IMR-90 (cell line): ENCODE data around the gene MLKL. TPM values are rescaled to one million over a fixed set of nuclear protein-coding genes. Genes with fewer than 3 reads are reported as not detected.

Source experiments
- ATAC-seq: fragments of 200-7000 bp; cut with Tn5 transposase; 2 replicates; pipeline ENCODE4 v1.9.1; 2020; ENCODE audit warnings: low read depth, mild to moderate bottlenecking, moderate library complexity
- BruUV-seq: library from RNA; stranded (reverse); fragments of 400-500 nt; replicated peaks from 2 replicates; lab custom pipeline; 2021; lab: Mats Ljungman, UMichigan
- CTCF ChIA-PET: fragments of 300-600 bp; formaldehyde crosslinking; extraction: SDS; loops from one replicate; lab custom pipeline; 2021; ENCODE audit warnings: antibody characterized with exemption; lab: Yijun Ruan, JAX
- POLR2A ChIA-PET: fragments of 300-600 bp; sonication (Branson Sonifier 250); formaldehyde crosslinking; loops from one replicate; lab custom pipeline; 2022; ENCODE audit warnings: antibody characterized with exemption; ENCODE audit not compliant: unreplicated experiment; lab: Charles Lee
- DNase-seq: peaks from one replicate; pipeline ENCODE4 v3.0.0; 2013
- H2AFZ ChIP-seq: replicated peaks from 2 replicates; pipeline ENCODE3; 2013; ENCODE audit warnings: low read length, mild to moderate bottlenecking; ENCODE audit not compliant: poor library complexity
- H2AK5ac ChIP-seq: 2 replicates; pipeline ENCODE4 v1.6.1; 2013; ENCODE audit warnings: low read depth, low read length, inconsistent platforms
- H2AK9ac ChIP-seq: replicated peaks from 2 replicates; pipeline ENCODE3; 2013; ENCODE audit warnings: mild to moderate bottlenecking, low read depth, low read length, moderate library complexity; ENCODE audit not compliant: poor library complexity
- H2BK120ac ChIP-seq: 2 replicates; pipeline ENCODE4 v1.6.1; 2013; ENCODE audit warnings: low read depth, low read length, inconsistent platforms
- H2BK15ac ChIP-seq: 3 replicates; pipeline ENCODE4 v1.6.1; 2013; ENCODE audit warnings: low read depth, low read length, inconsistent platforms
- H2BK20ac ChIP-seq: 2 replicates; pipeline ENCODE4 v1.6.1; 2013; ENCODE audit warnings: low read depth, mild to moderate bottlenecking, inconsistent platforms, low read length, moderate library complexity
- H2BK5ac ChIP-seq: 2 replicates; pipeline ENCODE4 v1.6.1; 2013; ENCODE audit warnings: mild to moderate bottlenecking, low read depth, low read length, inconsistent platforms; ENCODE audit not compliant: poor library complexity, severe bottlenecking
- H3K14ac ChIP-seq: replicated peaks from 2 replicates; pipeline ENCODE4 v1.6.1; 2013; ENCODE audit warnings: low read depth, low read length, inconsistent platforms
- H3K18ac ChIP-seq: 2 replicates; pipeline ENCODE4 v1.6.1; 2013; ENCODE audit warnings: low read depth, low read length, control low read depth
- H3K23ac ChIP-seq: 2 replicates; pipeline ENCODE4 v1.6.1; 2013; ENCODE audit warnings: low read depth, low read length, inconsistent platforms
- H3K27ac ChIP-seq: 2 replicates; pipeline ENCODE4 v1.5.1; 2013; ENCODE audit warnings: mild to moderate bottlenecking, control low read depth, low read length; ENCODE audit not compliant: insufficient read depth
- H3K27me3 ChIP-seq: 2 replicates; pipeline ENCODE4 v1.6.1; 2013; ENCODE audit warnings: low read length; ENCODE audit not compliant: control insufficient read depth, insufficient read depth
- H3K36me3 ChIP-seq: 2 replicates; pipeline ENCODE4 v1.6.1; 2013; ENCODE audit warnings: low read length, mixed read lengths; ENCODE audit not compliant: control insufficient read depth, insufficient read depth
- H3K4ac ChIP-seq: 2 replicates; pipeline ENCODE4 v1.6.1; 2013; ENCODE audit warnings: low read depth, low read length, inconsistent platforms
- H3K4me1 ChIP-seq: 2 replicates; pipeline ENCODE4 v1.6.1; 2013; ENCODE audit warnings: low read length, mixed read lengths; ENCODE audit not compliant: control insufficient read depth, insufficient read depth
- H3K4me2 ChIP-seq: 2 replicates; pipeline ENCODE4 v1.6.1; 2013; ENCODE audit warnings: low read depth, mild to moderate bottlenecking, control low read depth, low read length, moderate library complexity
- H3K4me3 ChIP-seq: 2 replicates; pipeline ENCODE4 v1.5.1; 2013; ENCODE audit warnings: low read depth, mild to moderate bottlenecking, control low read depth, low read length, moderate library complexity; ENCODE audit not compliant: insufficient read depth
- H3K56ac ChIP-seq: 2 replicates; pipeline ENCODE4 v1.6.1; 2013; ENCODE audit warnings: low read length, inconsistent platforms; ENCODE audit not compliant: insufficient read depth; ENCODE audit errors: extremely low read depth
- H3K79me1 ChIP-seq, 2 experiments: 2 replicates each; pipeline ENCODE4 v1.6.1; 2013; ENCODE audit warnings: low read length in 2 of 2, inconsistent platforms in 1 of 2, low read depth in 1 of 2
- H3K9ac ChIP-seq: 2 replicates; pipeline ENCODE4 v1.6.1; 2013; ENCODE audit warnings: low read depth, low read length, control low read depth
- H3K9me1 ChIP-seq: 2 replicates; pipeline ENCODE4 v1.6.1; 2013; ENCODE audit warnings: low read length, inconsistent platforms; ENCODE audit not compliant: insufficient read depth
- H3K9me3 ChIP-seq: 2 replicates; pipeline ENCODE4 v1.6.1; 2013; ENCODE audit warnings: low read length; ENCODE audit not compliant: control insufficient read depth, insufficient read depth
- H4K20me1 ChIP-seq: 2 replicates; pipeline ENCODE4 v1.6.1; 2013; ENCODE audit warnings: low read length, inconsistent platforms; ENCODE audit not compliant: insufficient read depth
- H4K5ac ChIP-seq: 2 replicates; pipeline ENCODE4 v1.6.1; 2013; ENCODE audit warnings: mild to moderate bottlenecking, low read depth, low read length, control low read depth
- H4K8ac ChIP-seq, 2 experiments: 2 replicates each; pipeline ENCODE4 v1.6.1; 2013; ENCODE audit warnings: low read depth in 2 of 2, low read length in 2 of 2, control low read depth in 1 of 2, inconsistent platforms in 1 of 2
- H4K91ac ChIP-seq: 2 replicates; pipeline ENCODE4 v1.6.1; 2013; ENCODE audit warnings: low read depth, low read length, inconsistent platforms; ENCODE audit not compliant: insufficient read depth
- RCOR1 ChIP-seq: IDR thresholded peaks from 2 replicates; pipeline ENCODE4 v1.6.1; 2012; ENCODE audit warnings: mild to moderate bottlenecking, low read length, improper control_type of control experiment; ENCODE audit not compliant: insufficient replicate concordance
- RFX5 ChIP-seq: IDR thresholded peaks from 2 replicates; pipeline ENCODE4 v1.8.0; 2012; ENCODE audit warnings: low read depth, mild to moderate bottlenecking, low read length, moderate library complexity
- SMC3 ChIP-seq: fragments of 150-350 bp; IDR thresholded peaks from 2 replicates; pipeline ENCODE4 v1.6.1; 2016; ENCODE audit warnings: low read depth, mild to moderate bottlenecking, antibody characterized with exemption, low read length, moderate library complexity
- WGBS, 2 experiments: methylation state at CpG; one replicate each; pipeline versions ENCODE4 v1.1.5 to v1.1.7; 2013; ENCODE audit warnings: missing lambda C conversion rate in 2 of 2; ENCODE audit not compliant: insufficient read length in 1 of 2; ENCODE audit errors: extremely low coverage in 2 of 2; 5-methylcytosine and 5-hydroxymethylcytosine counted together
- dilution Hi-C: fragments of 300-500 bp; cut with HindIII; formaldehyde crosslinking; loops from one replicate; pipeline ENCODE4 v1.14.3; 2018; ENCODE audit warnings: low sequenced_read_pairs; ENCODE audit not compliant: unreplicated experiment
- in situ Hi-C: fragments of 300-500 bp; cut with MboI; formaldehyde crosslinking; loops from 3 replicates; pipeline ENCODE4 v1.14.3; 2019; ENCODE audit warnings: low sequenced_read_pairs, inconsistent platforms, mixed read lengths
- intact Hi-C: fragments of 100-400 bp; cut with micrococcal nuclease; formaldehyde crosslinking; loops from 2 replicates; pipeline ENCODE4 v1.10.0; 2022
- polyA plus RNA-seq, 3 experiments: library from polyadenylated mRNA; depleted of rRNA; stranded (reverse); fragments of >200 nt; gene quantifications; 2 replicates each; pipeline ENCODE4 v1.2.3, GENCODE V29; 2012; ENCODE audit warnings: low replicate concordance in 1 of 3
- total RNA-seq: library from RNA; depleted of rRNA; stranded (reverse); fragments of >200 nt; gene quantifications from 2 replicates; pipeline ENCODE4 v1.2.3, GENCODE V29; 2012

The MLKL gene
- total and polyA plus RNA-seq, 2 of the 4 experiments (the other 2 are of a cell fraction), result 3.6 to 4.5 TPM

DNA sequence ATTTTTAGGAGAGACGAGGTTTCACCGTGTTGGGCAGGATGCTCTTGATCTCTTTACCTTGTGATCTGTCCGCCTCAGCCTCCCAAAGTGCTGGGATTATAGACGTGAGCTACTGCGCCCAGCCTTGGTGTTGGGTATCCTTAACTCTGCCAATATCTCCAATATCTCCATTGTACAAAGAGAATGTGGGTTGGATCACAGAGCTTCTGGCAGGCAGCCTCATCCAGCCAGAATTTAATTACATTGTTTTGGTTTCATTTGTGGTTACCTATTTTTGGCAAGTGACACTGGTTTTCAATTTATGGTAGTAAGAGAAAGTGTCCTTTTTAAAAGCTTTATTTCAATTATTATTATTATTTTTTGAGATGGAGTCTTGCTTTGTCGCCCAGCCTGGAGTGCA, 20.0 kb downstream of the MLKL start:
- H3K4me3 ChIP-seq, result no peak overlapping the region
- ChIA-PET POLR2A (no interaction called here), CTCF (no interaction called here)
- no peak overlapping the region for H2BK120ac ChIP-seq
- H4K20me1 ChIP-seq, result no peaks in the 10 kb centered on the region
- H3K14ac ChIP-seq, result no peak overlapping the region
- no peak for DNase-seq
- no peak overlapping the region for H3K4ac ChIP-seq
- no peaks in the 10 kb centered on the region for H3K9me1 ChIP-seq
- TF ChIP-seq RCOR1 (no peak), SMC3 (no peak), RFX5 (no peak)
- H2AFZ ChIP-seq, result no peak overlapping the region
- intact Hi-C loops (no loop called here), dilution Hi-C loops (no loop called here), in situ Hi-C loops (no loop called here)
- no peaks in the 10 kb centered on the region for H3K27me3 ChIP-seq
- H2BK5ac ChIP-seq, result no peak overlapping the region
- no peak overlapping the region for H2BK20ac ChIP-seq
- no peak overlapping the region for H4K8ac ChIP-seq
- H3K9me3 ChIP-seq, result no peaks in the 10 kb centered on the region
- H2BK15ac ChIP-seq, result no peak overlapping the region
- H3K36me3 ChIP-seq, result peaks cover 3% of the 10 kb centered on the region
- no peak overlapping the region for H3K23ac ChIP-seq
- no peak overlapping the region for H3K56ac ChIP-seq
- no peak overlapping the region for H3K18ac ChIP-seq
- no peaks in the 10 kb centered on the region for H3K79me1 ChIP-seq
- no peak overlapping the region for H3K9ac ChIP-seq
- no peak overlapping the region for H3K4me2 ChIP-seq
- H4K91ac ChIP-seq, result no peak overlapping the region
- no peak overlapping the region for H2AK9ac ChIP-seq
- H3K27ac ChIP-seq, result no peak overlapping the region
- no peak overlapping the region for H2AK5ac ChIP-seq
- H3K4me1 ChIP-seq, result no peaks in the 10 kb centered on the region
- no peak overlapping the region for H4K5ac ChIP-seq
- WGBS, 2 experiments, result 100% methylated on average over 2 of the region's 6 CpGs; no CpG with 5 or more reads in 1 of the 2 experiments
- no TSS peak for BruUV-seq
- ATAC-seq, result no peak
